ENCODE results near the gene CDK8.
A peak's percentile ranks its signal among the peaks of the same experiment; 100 is the strongest.
"Not testable (repeated sequence)": the region's sequence is repeated elsewhere in the genome, so short reads cannot be mapped to it uniquely, and the experiment has no call there.

Gene CDK8

DNA sequence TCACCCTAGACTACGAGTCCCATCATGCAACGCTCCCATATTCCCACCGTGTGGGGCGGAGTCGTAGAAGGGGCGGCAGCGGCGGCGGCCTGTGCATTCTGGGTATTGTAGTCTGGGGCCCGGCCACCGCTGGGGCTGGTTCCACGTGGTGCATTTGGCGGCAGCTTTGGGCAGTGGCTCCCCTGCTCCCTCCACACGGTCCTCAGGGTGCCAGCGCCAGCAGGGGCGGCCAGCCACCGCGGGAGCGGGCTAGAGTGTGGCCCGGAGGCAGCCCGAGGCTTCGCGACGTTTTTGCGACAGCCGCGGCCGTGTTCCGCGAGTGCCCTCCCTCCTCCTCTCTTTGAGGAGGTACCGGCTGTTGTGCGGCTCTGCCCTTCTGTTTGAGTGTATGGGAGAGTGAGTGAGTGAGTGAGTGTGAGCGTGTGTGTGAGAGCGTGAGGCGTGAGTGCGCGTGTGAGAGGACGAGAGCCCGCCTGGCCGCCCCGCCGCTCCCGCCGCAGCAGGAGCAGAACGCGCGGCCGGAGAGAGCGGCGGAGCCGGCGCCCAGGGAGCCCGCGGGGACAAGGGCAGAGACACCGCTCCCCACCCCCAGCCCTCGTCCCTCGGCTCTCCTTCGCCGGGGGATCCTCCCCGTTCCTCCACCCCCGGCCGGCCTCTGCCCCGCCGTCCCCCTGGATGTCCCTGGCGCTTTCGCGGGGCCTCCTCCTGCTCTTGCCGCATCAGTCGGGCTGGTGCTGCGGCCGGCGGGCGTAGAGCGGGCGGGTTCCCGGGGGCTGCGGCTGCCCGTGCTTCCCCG is at the start of gene CDK8:
Gene CDK8, plus strand, starts transcription at position 343 of the 796 bp plus-strand sequence. CDS start 513 bp downstream, outside the sequence.
- peak; percentile 39 to 99 (median 91) for DNase-seq

GRCh38 chr13:26208287-26208686 is 45.6 kb upstream of the CDK8 start:
- DNase-seq, result no peak

DNA sequence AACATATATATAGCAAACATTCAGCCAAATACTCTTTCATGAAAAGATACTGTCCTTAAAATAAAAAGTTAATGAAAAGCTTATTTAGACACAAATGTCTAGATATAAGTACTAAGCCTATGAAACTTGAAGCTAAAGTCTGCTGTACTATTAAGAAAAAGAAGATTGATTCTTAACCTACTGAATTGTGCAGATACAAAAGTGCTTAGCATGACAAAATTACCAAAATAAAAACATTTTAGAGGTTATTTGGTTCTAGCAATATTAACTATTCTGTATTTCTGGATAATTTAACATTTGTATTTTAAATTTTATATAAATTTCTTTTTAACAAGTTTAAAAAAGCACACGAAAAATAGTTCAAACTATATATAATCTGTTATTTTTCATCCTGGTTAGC is 40.6 kb upstream of the CDK8 start:
- no peak for DNase-seq

DNA sequence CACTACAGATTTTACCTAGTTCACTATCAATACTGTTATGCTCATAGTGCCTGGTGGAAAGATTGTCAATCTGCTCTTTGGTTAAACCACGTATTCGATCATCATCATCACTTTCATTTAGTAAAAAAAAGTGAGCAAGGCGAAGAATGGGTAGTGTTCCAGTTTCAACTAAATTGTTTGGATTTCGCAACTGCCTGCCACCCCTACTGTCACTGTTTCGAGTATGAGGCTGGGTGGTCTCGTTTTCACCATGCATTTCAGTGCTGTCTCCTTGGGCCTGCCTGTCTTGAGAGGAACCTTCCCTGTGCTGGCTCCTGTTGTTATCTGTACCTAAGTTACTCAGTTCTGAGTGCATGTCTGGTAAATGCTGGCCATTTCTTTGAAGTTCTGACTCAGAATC is 39.9 kb upstream of the CDK8 start:
- DNase-seq, result no peak

DNA sequence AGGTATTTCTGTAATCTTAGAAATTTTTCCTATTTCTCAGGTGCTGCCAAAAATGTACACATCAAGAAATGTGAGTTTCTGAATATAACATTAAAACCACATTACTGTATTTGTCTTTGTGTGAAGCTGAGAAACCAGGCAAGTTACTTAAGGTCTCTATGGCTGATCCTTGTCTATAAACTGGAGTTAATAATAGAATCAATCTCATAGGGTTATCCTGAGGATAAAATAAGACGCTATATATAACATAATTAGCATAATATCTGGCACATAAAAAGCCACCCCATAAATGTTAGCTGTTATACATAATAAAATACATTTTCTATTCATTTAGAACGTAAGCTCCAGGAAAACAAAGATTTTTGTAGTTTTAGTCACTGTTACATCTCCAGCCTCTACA is 37.9 kb upstream of the CDK8 start:
- DNase-seq, result no peak

DNA sequence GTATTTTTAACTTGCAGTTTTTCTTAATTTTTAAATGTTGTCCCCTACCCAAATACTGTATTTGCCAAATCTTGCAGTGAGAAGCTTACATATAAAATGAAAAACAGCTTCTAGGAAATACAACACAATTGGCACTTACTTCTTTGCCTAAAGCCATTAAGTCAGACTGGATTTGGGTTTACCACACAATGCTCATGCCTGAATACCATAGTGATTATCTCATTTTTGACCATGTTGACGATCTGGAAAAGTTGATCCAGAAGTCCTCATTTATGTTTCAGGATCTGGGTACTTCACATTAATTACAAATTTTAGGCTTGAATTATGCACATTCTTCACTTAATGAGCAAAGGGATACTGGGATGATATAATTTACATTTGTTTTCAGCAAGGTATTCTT is 34.2 kb upstream of the CDK8 start:
- DNase-seq, result no peak

DNA sequence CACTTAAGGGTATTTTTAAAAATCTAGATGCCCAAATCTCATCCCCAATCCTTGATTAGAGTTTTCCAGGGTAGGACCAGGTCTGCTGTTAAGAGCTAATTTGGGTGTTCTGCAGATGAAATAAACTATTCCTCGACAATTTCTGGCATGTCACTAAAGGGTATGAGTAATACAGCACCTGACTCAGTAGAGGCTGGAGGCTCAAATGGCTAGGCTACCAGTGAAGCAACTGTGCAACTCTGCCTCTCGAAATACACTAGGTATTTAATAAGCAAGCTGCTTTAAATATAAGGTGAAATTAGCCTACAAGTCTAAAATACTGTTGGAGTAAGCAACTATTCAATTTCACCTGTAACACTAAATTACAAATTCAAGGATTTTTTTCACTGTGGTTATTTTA is 33.4 kb upstream of the CDK8 start:
- no peak for DNase-seq

DNA sequence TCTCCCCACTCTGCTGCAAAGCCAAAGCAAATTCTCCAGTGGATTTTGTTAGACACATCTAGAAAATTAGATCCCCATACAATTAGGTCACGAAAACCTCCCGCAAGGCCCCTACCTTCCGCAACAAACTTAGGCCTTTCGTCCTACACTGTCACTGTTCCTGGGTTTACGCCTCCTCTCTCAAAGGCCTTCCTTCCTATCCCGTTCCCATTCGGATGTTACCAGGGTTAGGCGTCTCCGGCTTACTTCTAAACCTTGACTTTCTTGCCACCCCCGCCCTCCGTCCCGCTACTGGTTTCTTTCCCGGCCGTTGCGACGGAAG is 32.6 kb upstream of the CDK8 start:
- DNase-seq, result no peak

DNA sequence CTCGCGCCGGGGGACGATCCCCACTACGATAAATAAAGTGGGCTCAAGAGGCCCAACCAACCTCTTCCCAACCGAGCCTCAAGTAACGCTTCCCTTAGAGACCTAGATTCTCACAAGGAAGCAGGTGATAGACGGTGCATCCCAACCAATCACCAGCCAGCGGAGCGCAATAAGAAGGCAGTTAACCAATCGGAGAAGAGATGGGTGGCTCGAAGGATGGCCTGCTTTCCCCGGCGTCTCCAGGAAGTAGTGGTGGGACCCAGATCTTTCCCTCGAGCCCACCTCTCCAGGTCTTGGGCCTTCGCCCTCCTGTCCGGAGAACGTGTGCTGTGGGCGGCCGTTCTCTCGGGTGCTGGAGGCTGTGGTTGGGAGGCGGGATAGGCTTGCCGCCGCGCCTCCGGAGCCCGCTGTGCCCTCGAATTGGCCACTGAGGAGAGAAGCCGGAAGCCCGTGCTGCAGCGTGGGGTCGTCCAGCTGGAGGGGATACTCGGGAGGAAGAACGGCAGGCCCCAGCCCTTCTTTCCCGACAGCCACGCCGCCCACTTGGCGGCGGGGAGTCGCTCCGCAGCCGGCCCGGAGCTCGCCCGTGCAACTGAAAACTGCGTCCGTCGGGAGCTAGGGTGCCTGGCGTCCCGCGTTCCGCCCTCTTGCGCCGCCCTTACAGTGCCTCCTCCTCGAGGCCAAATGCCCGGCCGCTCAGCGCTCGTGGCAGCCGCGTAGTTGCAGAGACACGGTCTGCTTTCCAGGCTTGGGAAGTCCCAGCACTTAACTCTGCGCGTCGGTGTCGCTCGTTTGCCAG is 32.0 kb upstream of the CDK8 start, which contains the start of gene RNF6:
Gene RNF6, minus strand, starts transcription at position 594 of the 799 bp plus-strand sequence. CDS start 2,665 bp downstream, outside the sequence.
- peak; percentile 48 to 97 (median 86) for DNase-seq

DNA sequence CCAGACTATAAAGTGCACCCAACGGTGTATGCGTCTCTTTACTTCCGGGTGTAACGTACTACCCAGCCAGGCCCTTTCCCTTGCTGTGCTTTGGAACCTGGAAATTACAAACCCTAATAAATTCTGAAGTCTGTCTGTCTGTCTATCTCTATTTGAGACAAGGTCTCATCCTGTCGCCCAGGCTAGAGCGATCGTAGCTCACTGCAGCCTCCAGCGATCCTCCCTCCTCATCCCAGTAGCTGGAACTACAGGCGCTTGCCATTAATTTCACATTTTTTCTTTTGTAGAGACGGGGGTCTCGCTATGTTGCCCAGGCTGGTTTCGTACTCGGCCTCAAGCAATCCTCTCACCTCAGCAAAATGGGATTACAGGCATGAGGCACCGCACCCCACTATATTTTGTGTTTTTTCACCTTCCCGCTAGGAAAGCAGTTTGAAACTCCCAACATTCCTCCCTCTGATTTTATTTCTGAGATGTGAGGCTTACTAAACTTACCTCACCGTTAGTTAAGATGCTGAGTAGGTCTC is 31.3 kb upstream of the CDK8 start:
- DNase-seq, result peak in 2 of 56 donors; percentile 54 to 67

DNA sequence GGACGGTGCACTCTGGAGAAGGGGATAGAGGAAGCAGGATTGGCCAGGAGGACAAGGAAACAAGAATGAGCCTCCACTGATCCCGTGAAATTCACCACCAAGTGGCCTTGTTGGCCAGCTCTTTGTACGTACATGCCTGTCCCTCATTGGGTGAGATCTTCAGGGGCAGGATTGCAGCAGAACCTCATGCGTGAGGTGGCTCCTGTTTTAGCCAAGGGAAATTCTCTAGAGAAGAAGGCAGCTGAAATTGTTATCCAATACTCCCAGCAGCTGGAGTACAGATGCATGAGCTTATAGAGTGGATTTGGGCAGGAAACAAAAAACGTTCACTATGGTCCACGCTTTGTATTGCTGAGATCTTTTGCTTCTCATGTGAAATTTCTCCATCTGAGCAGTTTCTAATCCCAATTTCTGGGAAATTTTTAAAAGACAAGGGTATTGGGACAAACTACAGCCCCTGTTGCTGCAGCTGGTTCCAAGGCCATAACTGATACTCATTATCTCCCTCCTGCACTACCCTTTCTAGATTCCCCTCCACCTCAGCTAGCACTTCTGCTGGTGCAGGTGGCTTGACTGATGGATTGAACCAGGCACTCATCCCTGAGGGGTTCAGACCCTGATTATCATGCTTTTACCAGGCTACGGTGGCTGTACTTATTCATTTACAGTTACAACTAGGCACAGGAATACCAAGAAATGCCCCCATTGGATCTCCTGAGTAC is 27.9 kb upstream of the CDK8 start:
- DNase-seq, result no peak

DNA sequence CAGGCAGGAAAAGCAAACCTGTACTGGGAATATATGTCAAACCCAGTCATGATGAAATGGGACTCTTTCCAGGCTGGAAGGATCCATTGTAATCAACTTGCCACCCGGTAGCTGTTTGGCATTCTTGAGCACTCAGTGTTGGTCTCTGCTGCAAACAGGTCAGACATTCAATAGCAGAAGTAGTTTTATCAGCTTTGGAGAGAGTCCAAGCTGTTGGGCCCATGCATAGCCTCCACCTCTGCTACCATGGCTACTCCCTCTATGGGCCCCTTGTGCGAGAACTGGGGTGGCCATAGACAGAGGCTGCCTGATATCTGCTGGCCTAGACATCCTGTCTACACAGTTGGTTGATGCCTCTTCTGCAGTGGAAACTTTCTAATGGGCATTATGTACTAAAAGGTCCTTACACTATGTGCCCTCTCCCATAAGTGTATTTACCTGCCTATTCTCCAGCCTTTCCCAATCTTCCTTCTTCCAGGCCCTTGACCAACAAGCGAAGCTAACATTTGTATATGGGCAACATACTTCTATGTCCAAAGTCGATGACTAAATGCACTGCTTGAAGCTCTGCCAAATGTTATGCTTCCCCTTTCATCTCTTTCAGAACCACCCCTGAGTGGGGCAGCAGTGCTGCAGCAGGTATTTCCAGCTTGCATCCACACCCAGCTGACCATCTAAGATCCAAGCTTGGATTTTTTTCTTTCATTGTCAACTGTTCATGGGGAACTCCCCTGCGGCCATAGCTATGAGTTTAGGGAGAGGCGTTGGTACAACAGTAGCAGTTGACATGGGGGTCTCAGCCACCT is 26.6 kb upstream of the CDK8 start:
- DNase-seq, result no peak

- peak in 5 of 56 donors; percentile 5 to 22 (median 8) for DNase-seq
These were observed 25.8 kb upstream of the CDK8 start for GRCh38 chr13:26228096-26228495.

GRCh38 chr13:26229080-26229615 is 24.8 kb upstream of the CDK8 start:
- no peak for DNase-seq

- no peak for DNase-seq
These were observed 23.2 kb upstream of the CDK8 start for GRCh38 chr13:26230703-26231102.

DNA sequence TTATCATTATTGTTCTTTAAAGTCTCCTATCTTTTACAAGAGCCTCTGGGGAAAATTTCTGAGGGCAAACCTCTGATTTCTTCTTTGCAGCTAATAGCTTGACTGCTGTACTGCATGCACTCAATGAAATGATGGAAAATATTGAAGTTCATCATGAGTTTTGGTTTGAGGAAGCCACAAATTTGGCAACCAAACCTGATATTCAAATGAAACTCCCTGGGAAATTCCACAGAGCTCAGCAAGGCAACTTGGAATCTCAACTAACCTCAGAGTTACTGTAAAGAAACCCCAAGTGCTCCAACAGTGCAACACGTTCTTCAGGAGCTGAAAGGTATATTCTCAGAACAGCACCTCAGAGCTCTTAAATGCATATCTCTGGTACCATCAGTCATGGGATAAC is 17.6 kb upstream of the CDK8 start:
- no peak for DNase-seq

GRCh38 chr13:26246154-26246553 is 7.8 kb upstream of the CDK8 start:
- no peak for DNase-seq

DNA sequence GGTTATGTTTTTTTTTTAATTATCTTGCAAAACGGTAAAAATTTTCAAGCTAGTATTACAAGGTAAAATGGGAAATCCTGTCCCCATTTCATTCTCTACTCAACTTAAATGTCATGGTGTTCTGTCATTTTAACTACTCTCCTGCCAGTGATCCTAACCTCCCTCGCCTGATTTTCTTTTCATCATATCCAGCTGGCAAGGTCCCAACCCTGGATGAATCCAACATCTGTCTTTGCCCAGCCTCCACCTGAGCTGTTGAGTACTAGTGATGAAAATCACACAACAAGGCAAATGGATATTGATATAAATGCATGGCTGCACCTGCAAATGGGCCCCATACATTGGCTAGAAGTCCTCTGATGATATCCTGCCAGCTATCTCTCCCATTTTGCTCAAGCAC is 6.9 kb upstream of the CDK8 start:
- no peak for DNase-seq

DNA sequence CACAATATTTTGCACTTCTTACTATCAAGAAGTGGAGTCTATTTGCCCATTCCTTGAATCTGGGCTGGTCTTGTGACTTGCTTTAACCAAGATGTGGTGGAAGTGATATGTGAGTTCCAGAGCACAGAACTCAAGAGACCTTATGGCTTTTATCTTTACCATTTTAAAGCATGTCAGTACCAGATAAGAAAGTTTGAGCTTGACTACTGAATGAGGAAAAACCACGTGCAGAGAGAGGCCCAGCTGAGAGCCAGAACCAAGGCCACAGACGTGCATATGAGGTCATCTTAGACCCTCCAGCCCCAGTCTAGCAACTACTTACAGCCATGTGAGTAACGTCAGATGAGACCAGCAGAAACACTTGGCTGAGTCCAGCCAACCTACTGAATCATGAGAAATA is 6.3 kb upstream of the CDK8 start:
- DNase-seq, result no peak

- DNase-seq, result no peak
These were observed 4.4 kb upstream of the CDK8 start for GRCh38 chr13:26249551-26249950.

- not testable (repeated sequence) for DNase-seq
These were observed 1.9 kb upstream of the CDK8 start for GRCh38 chr13:26252006-26252405.
